CD4-positive, alpha-beta T cell treated with Interleukin-2 at 100 ng/mL for 4 hours (primary cell): Measurements from ENCODE around the gene DOCK7.
A peak's percentile ranks its signal among the peaks of the same experiment; 100 is the strongest.
"Not testable (repeated sequence)": the region's sequence is repeated elsewhere in the genome, so short reads cannot be mapped to it uniquely, and the experiment has no call there.

Experiments
- DNase-seq: peaks from one replicate; pipeline ENCODE4 v3.0.0-alpha.2; 2020; ENCODE audit warnings: low spot score

DOCK7 gene, protein sequence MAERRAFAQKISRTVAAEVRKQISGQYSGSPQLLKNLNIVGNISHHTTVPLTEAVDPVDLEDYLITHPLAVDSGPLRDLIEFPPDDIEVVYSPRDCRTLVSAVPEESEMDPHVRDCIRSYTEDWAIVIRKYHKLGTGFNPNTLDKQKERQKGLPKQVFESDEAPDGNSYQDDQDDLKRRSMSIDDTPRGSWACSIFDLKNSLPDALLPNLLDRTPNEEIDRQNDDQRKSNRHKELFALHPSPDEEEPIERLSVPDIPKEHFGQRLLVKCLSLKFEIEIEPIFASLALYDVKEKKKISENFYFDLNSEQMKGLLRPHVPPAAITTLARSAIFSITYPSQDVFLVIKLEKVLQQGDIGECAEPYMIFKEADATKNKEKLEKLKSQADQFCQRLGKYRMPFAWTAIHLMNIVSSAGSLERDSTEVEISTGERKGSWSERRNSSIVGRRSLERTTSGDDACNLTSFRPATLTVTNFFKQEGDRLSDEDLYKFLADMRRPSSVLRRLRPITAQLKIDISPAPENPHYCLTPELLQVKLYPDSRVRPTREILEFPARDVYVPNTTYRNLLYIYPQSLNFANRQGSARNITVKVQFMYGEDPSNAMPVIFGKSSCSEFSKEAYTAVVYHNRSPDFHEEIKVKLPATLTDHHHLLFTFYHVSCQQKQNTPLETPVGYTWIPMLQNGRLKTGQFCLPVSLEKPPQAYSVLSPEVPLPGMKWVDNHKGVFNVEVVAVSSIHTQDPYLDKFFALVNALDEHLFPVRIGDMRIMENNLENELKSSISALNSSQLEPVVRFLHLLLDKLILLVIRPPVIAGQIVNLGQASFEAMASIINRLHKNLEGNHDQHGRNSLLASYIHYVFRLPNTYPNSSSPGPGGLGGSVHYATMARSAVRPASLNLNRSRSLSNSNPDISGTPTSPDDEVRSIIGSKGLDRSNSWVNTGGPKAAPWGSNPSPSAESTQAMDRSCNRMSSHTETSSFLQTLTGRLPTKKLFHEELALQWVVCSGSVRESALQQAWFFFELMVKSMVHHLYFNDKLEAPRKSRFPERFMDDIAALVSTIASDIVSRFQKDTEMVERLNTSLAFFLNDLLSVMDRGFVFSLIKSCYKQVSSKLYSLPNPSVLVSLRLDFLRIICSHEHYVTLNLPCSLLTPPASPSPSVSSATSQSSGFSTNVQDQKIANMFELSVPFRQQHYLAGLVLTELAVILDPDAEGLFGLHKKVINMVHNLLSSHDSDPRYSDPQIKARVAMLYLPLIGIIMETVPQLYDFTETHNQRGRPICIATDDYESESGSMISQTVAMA (N-terminal part only)

DNA sequence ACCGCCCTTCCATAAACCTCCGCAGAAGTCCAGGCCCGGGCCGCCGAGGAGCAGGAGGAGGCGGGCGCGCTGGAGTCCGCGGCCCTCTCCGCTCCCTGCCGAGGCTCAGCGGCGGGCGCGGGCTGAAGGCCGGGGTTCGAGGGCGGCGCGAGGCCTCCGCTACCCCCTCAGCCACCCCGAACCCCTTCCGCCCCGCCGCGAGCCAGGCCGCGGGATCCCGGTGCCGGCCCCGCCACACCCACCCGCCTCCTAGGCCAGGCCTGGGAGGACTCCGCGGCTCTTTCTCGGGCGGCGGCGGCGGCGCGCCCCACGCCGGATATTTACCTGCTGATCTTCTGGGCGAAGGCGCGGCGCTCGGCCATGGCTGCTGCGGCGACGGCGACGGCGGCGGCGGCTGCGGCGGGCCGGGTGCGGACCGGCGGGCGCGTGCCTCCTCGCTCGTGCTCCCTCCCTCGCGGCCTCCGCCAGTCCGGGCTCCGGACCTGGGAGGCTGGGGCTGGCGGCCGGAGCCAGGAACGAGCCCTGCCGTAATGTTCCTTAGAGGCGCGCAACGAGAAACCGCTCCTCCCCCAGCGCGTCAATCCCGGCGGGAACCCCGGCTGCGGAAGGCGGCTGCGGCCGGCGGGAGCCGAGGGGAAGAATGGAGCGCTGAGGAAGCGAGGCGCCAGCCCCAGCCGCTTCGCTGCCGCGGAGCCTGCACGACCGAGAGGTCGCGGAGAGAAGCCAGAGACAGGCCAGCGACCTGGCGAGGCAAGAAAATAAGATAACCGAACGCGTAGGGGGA, at the start of gene DOCK7:
Gene DOCK7, minus strand, starts transcription at position 484 of the 784 bp plus-strand sequence. Its CDS starts 122 bp downstream, at position 362.
- DNase-seq, result peak; percentile 45

DNA sequence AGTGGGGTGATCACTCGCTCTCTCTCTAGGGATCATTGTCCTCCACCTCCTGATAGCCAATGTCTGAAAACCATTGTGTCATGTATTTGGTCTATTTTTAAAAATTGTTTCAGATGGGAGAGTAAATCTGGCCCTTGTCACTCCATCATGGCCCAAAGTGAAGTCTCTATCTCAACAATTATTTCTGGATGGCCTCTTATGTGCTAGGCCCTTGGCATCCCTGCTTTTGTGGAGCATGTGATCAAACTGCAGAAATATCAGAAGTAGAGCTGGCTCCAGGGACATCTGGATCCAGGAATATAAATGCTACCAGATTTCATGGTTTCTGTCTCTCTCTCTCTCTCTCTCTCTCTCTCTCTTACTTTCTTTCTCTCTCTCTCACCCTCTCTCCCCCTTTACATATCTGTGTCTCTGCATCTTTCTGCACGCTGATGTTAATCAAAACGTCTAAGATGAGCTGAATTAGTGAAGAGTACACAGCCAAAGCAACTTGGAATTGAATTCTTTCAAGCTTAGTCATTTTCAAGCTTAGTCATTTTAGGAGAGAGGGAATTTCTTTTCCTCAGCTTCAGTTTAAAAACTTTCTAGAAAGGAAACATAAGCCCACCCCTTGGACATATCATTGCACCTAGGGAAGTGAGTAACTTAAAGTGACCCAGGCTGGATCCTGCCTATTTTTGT, 47.4 kb upstream of the DOCK7 start:
- DNase-seq, result no peak

DNA sequence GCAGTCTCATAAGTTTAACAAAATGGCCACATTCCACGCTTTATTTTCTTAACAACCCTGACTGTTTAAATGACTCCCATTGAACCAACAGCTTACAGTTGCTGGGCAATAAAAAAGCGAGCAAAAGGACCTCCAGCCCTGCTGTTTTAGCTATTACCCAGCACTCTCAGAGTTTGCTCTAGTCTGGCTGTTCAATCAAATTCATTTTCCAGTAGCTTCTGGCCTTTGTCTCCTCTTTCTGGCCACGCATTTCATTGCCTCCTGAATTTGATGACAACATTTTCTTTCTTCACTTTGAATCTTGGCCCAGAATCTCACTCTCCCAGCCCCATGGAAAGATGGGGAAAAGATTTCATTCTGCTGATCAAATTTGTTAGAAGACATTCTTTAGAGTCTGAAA, 44.1 kb upstream of the DOCK7 start:
- DNase-seq, result no peak

DNA sequence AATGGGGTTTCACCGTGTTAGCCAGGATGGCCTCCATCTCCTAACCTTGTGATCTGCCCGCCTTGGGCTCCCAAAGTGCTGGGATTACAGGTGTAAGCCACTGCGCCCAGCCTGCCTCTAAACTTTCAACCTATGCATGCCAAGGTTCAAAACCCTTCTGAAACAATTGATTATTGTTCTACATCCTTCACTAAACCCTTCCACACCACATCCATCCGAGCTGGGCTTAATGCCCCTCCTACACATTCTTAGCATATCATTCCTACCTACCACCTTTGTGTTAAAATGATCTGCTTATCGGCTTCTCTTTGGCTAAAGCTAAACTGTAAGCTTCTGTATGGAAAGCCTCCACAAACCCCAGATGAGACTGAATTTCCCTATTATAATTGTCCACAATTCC, 40.8 kb upstream of the DOCK7 start:
- no peak for DNase-seq

DNA sequence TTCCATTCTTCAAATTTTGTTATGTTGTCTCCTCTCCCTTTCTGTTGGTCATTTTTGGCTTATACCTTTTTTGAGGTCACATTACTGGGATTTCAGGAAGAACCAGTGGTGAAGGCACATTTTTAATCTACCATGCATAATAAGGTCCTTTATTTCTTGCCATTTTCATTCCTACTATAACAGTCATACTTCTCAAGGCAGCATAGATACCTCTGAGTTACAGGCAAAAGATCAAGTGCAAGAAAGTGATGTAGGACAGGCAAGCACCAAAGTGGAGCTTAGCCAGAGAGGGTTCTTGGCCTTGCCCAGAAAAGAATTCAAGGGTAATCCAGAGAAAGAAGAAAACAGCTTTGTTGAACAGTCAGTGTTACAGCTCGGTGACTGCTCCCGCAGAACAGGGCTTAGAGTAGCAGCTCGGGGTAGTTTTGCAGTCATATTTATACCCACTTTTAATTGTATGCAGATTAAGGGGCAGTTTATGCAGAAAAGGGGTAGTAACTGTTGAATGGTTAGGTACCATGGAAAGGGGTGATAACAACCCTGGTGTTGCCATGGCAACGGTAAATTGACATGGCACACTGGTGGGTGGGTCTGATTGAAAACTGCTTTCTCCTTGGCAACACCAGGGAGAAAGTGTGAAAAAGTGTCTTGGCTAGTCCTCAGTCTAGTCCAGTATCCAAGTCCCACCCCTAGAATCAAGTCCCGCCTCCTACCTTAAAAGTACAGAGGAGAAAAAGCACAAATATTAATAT, 39.6 kb upstream of the DOCK7 start:
- DNase-seq, result no peak

DNA sequence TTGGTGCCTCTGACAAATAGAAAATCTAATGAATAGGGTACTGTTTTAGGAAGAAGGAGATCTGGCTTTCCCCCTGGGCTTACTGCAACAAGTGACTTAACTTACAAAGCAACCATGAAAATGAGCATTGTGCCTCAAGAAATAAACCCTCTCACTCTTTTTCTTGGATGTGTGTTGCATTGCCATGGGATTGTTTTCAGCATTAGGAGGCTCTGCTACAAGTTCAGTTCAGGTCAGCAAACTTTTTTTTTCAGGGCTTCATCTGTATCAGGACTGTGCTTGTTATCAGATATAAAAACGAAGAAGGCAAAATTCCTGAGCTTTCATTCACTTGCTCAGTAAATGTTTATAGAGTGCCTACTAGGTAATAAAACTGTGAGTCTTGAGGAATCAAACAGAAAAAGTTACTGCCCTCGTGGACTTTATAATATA, 37.8 kb upstream of the DOCK7 start:
- no peak for DNase-seq

DNA sequence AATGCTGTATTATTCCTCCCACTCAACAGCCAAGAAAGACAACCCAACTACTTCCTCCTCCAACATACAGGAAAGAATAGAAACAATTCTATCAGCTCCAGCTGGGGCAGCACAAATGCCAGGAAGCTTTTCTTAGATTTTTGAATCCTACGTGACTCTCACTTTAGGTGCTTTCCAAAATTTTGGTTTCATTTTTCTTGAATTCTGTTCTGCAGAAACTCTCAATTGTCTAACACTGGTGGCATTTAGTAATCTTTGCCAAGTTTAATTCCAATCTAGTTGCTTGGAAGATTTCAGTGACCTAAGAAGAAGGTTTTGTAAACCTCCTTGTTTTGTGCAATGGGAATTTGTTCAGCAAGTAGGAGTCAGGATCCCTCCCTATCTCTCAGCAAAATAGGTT, 37.1 kb upstream of the DOCK7 start:
- DNase-seq, result no peak

DNA sequence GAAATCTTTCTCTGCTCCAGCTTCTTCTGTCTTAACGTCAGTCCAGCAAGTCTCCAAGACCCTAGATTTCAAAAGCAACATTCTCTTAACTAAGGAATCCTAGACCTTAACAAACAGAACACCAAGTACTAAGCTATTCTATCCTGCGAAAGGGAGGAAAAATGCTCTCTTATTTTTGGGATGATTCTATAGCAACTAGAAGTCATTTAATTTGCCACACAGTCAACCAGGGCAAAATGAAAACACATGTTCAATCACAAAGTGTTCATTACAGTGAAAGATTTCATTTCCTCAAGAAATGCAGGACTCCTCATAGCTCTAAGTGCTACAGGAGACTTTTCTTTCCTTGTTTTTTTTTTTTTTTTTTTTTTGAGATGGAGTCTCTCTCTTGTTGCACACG, 36.2 kb upstream of the DOCK7 start:
- DNase-seq, result no peak

DNA sequence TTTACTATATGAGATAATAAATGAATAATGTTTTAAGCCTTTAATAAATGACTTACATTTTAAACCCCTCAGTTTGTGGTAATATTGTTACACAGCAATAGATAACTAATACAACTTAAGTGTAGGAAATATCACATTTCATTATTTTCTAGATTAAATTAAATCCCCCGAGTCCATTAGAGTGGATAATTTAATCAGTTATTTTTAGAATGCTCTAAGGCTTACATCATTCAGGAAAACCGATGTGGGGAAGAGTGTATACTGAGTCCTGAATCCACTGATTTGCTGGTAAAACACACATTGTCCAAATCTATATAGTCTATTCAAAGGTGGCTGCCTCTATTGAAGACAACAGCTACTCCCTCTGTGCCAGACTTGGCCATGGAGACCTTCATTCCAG, 35.7 kb upstream of the DOCK7 start:
- no peak for DNase-seq

DNA sequence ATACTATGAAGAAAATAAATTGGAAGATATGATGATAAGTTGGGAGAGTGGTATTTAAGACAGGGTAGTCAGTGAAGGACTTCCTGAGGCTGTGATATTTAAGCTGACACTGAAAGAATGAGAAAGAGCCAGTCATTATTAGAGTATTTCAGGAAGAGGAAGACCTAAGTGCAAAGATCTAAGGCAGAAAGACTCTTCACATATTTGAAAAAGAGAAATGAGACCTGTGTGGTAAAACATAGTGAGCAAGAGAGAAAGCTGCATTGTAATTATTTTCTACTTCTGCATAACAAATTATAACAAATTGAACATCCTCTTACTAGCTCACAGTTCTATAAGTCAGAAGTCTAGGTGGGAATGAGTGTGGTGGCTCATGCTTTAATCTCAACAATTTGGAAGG, 34.6 kb upstream of the DOCK7 start:
- no peak for DNase-seq

DNA sequence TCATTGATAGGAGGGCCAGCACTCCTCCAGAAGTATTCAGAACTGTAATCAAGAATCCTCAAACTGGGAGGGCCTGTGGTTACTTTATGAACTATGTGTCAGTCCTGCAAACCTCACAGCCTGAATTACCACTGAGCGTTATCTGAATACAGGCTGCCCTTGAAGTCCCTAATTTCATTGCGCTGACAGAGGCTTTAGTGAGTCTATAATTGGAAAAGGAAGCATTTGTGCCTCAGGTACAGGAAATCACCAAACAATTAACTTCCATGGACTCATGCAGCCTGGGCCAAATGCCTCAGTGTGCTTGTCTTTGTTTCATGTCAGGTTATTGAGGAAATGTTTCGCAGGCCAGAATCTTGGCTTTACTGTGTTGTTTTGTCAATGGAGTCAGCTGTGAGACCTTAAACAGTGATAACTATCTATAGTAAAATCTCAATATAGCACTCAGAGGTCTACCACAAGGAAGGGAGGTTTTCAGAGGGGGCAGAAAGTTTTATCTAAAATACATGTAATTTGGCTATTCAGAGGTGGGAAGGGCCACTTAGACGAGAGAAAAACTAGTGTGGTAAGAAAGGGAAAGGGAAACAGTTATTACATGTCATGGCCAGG, 32.9 kb upstream of the DOCK7 start:
- DNase-seq, result no peak

DNA sequence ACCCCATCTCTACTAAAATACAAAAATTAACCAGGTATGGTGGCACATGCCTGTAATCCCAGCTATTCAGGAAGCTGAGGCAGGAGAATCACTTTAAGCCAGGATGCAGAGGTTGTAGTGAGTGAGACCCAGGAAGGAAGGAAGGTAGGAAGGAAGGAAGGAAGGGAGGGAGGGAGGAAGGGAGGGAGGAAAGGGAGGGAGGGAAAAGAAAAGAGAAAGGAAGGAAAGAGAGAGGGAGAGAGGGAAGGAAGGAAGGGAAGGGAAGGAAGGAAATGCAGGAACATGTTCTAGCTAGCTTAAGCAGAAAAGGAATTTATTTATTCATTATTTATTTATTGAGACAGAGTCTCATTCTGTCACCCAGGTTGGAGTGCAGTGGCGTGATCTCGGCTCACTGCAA, 30.2 kb upstream of the DOCK7 start:
- DNase-seq, result not testable (repeated sequence)

DNA sequence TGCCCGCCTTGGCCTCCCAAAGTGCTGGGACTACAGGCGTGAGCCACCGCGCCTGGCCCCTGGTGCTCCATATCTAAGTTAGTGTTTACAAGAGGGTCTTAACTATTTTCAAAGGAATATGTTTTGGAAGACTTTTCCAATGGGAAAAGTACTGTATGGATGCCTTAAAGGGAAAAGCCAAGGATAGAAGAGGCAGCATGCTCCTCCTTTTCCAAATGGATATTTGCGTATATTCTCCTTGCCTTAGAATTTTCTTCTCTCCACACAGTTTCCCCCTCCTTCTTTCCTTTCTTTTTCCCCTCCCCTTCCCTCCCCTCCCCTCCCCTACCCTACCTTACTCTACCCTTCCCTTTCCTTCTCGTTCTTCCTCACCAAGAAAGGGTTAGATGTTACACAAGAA, 29.3 kb upstream of the DOCK7 start:
- no peak for DNase-seq

DNA sequence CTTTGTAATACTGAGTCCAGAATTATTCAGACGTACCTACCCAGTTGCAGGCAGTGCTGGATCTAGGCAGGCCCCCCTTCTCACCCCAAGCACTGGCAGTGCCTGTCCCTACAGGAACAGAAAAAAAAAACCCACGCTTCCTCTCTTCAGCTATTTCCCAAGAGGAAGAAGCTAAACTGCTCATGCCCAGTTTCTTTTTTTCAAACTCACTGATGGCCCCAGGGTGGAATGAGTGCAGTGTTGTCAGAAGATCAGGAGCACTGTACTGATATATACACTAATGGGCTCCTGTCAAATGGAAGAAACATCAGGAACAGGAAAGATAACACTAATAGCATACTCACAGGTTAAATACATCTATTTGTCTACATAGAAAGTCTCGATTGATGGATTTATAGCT, 28.2 kb upstream of the DOCK7 start:
- no peak for DNase-seq

DNA sequence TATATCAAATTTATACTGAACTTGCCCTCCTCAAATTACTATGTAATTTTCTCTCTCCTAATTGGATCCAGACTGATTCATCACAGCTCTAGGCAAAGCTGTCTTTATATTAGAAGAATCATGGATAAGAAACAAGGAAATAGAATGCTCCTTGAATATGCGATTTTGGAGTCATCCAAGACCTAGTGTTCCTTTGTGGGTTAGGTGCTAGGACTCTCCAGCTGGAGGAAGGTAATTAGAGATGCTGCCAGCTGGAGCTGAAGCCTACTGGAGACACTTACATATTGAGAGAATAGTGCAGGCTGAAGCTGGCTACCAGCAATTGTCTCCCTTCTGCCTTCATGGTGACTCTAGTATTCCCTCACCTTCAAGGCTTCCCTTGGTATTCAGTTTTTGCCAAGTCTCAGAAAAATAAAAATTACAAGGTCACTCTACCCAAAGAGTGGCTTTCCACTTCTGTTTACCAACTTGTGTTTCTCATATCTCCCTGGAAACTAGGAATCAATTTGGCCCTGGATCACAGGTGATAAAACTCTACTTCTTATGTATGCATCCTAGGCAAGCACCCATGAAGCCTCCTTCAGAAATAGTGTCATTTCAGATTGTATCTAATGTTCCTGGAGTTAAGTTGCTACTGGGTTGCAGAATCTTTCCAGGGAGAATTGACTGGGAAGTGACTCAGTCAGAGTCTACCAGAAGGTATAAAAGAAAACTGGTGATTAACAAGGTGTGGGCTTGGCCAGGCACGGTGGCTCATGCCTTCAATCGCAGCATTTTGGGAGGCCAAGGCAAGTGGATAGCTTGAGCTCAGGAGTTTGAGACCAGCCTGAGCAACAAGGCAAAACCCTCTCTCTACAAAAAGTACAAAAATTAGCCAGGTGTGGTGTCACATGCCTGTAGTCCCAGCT, 24.4 kb upstream of the DOCK7 start:
- DNase-seq, result no peak

DNA sequence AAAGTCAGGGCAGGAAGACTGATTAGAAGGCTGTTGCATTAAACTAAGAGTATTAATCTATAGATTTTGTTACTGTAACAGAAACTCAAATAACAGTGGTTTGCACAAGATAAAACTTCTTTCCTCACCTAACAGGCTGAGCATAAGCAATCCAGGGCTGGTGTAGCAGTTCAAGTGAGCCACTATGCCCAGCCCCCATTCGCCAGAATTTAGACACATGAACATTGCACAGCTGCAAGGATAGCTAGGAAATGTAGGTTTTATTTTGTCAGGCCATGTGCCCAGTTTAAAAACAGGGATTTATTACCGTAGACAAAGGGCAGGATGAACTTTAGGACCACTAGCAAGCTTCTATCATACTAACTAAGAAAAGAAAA, 19.5 kb upstream of the DOCK7 start:
- DNase-seq, result no peak

DNA sequence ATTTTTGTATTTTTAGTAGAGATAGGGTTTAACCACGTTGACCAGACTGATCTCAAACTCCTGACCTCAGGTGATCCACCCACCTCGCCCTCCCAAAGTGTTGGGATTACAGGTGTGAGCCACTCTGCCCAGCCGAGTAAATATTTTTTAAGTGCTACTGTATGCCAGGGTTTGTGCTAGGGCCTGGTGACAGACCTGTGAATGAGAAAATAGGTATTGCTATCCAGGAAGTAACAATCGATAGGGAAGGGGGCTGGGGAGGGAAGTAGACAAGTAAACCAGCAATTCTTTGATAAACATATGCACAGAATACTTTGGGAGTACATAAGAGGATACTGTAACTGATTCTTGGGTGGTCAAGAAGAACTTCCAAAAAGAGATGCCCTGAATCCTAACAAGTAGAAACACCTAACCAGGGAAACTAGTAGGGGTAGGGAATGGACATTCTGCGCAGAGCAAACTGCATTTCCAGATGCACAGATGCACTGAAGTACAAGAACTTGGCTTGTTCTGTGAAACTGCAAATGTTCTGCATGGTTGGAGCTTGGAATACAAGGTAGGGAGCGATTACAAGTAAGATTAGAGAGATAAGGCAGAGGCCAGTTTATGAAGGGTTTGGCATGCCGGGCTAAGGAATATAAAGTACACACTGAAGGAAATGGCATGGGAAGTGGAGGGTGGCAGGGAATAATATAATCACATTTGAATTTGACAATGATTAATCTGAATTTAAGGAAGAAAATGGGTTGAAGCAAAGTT, 19.0 kb upstream of the DOCK7 start:
- DNase-seq, result no peak

DNA sequence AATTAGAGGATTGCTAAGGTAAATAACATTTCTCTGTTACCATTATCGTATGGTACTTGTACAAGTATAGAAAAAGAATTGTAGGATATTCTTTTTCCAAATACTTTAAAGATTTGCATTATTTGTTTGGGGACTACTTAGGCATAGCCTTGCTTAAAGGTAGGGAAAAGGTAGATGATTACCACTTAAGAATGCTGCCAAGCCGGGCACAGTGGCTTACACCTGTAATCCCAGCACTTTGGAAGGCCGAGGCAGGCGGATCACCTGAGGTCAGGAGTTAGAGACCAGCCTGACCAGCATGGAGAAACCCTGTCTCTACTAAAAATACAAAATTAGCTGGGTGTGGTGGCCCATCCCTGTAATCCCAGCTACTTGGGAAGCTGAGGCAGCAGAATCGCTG, 10.0 kb upstream of the DOCK7 start:
- DNase-seq, result not testable (repeated sequence)
